Cardiac muscle cell (in vitro differentiated cells and primary cell): ENCODE results near the gene MPDZ. TPM values are rescaled to one million over a fixed set of nuclear protein-coding genes. Genes with fewer than 3 reads are reported as not detected.
A peak's percentile ranks its signal among the peaks of the same experiment; 100 is the strongest.

Experiments used
- DNase-seq, 2 donors: peaks; one replicate each; pipeline versions ENCODE4 v3.0.0 to v3.0.0-alpha.2; 2010 to 2017; ENCODE audit warnings: low read depth in 1 of 2, low spot score in 1 of 2
- H3K27ac ChIP-seq: fragments of 200-600 bp; sonication (generic); 2 replicates; pipeline ENCODE4 v1.5.1; 2016
- H3K27me3 ChIP-seq: fragments of 200-600 bp; sonication (generic); 2 replicates; pipeline ENCODE4 v1.6.0; 2016; ENCODE audit warnings: control low read depth
- H3K36me3 ChIP-seq: fragments of 200-600 bp; sonication (generic); 2 replicates; pipeline ENCODE4 v1.5.1; 2016; ENCODE audit warnings: control low read depth
- H3K4me1 ChIP-seq: fragments of 200-600 bp; sonication (generic); 2 replicates; pipeline ENCODE4 v1.8.1; 2017; ENCODE audit warnings: low read depth, mild to moderate bottlenecking, mixed run types
- H3K4me3 ChIP-seq: fragments of 200-600 bp; sonication (generic); 2 replicates; pipeline ENCODE4 v1.5.1; 2016; ENCODE audit warnings: mild to moderate bottlenecking
- H3K9me3 ChIP-seq: fragments of 200-600 bp; sonication (generic); 2 replicates; pipeline ENCODE4 v1.5.1; 2017; ENCODE audit warnings: low read depth, mild to moderate bottlenecking, control low read depth
- polyA plus RNA-seq: library from polyadenylated mRNA; unstranded; fragments of >200 nt; fragmentation: Nextera tagmentation; extraction: Ambion mirVana; gene quantifications from 2 replicates; pipeline ENCODE4 v1.2.1, GENCODE V29; 2016
- total RNA-seq: library from RNA; depleted of rRNA; stranded (reverse); fragments of >200 nt; gene quantifications from 2 replicates; pipeline ENCODE4 v1.2.3, GENCODE V29; 2016
- TF ChIP-seq, protein P1 (sequence below): IDR thresholded peaks from 2 replicates; pipeline ENCODE4 v1.5.1; 2012; ENCODE audit warnings: low read depth, mild to moderate bottlenecking, low read length

MPDZ gene
- total and polyA plus RNA-seq, 2 experiments from 2014 or later = 31.3 to 83.1 TPM

- H3K4me1 ChIP-seq = no peaks in the 10 kb centered on the region
- H3K4me3 ChIP-seq = no peak overlapping the region
- DNase-seq = no peak
- no peak overlapping the region for H3K27ac ChIP-seq
- no peaks in the 10 kb centered on the region for H3K36me3 ChIP-seq
- TF ChIP-seq, protein P1, sequence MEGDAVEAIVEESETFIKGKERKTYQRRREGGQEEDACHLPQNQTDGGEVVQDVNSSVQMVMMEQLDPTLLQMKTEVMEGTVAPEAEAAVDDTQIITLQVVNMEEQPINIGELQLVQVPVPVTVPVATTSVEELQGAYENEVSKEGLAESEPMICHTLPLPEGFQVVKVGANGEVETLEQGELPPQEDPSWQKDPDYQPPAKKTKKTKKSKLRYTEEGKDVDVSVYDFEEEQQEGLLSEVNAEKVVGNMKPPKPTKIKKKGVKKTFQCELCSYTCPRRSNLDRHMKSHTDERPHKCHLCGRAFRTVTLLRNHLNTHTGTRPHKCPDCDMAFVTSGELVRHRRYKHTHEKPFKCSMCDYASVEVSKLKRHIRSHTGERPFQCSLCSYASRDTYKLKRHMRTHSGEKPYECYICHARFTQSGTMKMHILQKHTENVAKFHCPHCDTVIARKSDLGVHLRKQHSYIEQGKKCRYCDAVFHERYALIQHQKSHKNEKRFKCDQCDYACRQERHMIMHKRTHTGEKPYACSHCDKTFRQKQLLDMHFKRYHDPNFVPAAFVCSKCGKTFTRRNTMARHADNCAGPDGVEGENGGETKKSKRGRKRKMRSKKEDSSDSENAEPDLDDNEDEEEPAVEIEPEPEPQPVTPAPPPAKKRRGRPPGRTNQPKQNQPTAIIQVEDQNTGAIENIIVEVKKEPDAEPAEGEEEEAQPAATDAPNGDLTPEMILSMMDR = no peak
- H3K9me3 ChIP-seq = no peaks in the 10 kb centered on the region
- H3K27me3 ChIP-seq = no peaks in the 10 kb centered on the region
Observed at GRCh38 chr9:13082796-13083195, 196.7 kb downstream of the MPDZ start.

GRCh38 chr9:13078164-13078563, 201.3 kb downstream of the MPDZ start:
- Histone ChIP-seq H3K9me3 (no peaks in the 10 kb centered on the region), H3K4me1 (no peaks in the 10 kb centered on the region), H3K36me3 (no peaks in the 10 kb centered on the region), H3K27ac (no peak overlapping the region), H3K27me3 (no peaks in the 10 kb centered on the region), H3K4me3 (no peak overlapping the region)
- TF ChIP-seq, protein P1 = no peak
- peak in 1 of 2 donors; percentile 21 for DNase-seq

GRCh38 chr9:13076616-13077015, 202.9 kb downstream of the MPDZ start:
- DNase-seq = no peak
- no peaks in the 10 kb centered on the region for H3K36me3 ChIP-seq
- no peaks in the 10 kb centered on the region for H3K27me3 ChIP-seq
- no peaks in the 10 kb centered on the region for H3K9me3 ChIP-seq
- no peak overlapping the region for H3K27ac ChIP-seq
- H3K4me3 ChIP-seq = no peak overlapping the region
- no peaks in the 10 kb centered on the region for H3K4me1 ChIP-seq
- TF ChIP-seq, protein P1 = no peak

- DNase-seq = no peak
- H3K27ac ChIP-seq = no peak overlapping the region
- H3K36me3 ChIP-seq = no peaks in the 10 kb centered on the region
- no peaks in the 10 kb centered on the region for H3K4me1 ChIP-seq
- TF ChIP-seq, protein P1 = no peak
- H3K27me3 ChIP-seq = no peaks in the 10 kb centered on the region
- H3K4me3 ChIP-seq = no peak overlapping the region
- H3K9me3 ChIP-seq = no peaks in the 10 kb centered on the region
Observed at GRCh38 chr9:13071921-13072320, 207.6 kb downstream of the MPDZ start.

DNA sequence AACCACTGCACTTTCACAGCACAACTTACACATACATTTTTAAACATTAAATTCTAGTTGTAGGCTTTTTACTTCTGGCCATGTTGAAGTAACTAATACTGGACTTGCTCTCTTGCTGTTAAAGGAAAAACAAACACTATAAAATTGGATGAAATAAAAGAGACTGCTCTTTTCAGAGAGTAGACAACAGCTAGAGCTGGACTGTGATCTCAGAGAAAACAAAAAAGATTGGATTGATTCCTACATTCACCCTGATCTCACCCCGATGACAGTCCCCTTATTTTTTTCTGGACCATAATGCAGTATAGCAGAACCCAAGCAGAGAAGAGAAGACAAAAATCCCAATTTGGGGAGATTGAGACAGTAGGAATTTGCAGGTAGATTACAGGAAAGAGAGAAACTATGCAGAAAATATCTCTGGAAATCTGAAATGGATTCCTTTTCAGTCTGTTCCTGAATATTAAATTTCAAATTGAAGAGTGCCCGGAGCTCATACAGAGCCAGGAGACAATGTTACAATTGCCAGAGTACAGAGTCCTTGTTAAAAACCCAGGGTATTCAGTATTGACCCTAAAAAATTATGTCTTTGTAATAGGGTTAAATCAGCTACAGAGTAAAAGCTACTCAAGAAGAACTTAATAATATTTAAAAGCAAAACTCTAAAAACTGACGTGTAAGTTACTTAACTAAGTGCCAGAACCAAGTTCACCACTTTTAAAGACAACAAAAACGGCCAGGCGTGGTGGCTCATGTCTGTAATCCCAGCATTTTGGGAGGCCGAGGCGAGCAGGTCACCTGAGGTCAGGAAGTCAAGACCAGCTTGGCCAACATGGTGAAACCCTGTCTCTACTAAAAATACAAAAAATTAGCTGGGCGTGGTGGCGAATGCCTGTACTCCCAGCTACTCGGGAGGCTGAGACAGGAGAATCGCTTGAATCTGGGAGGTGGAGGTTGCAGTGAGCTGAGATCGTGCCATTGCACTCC, 208.6 kb downstream of the MPDZ start:
- Histone ChIP-seq H3K4me1 (no peaks in the 10 kb centered on the region), H3K9me3 (no peaks in the 10 kb centered on the region), H3K36me3 (no peaks in the 10 kb centered on the region), H3K27me3 (no peaks in the 10 kb centered on the region), H3K27ac (no peak overlapping the region), H3K4me3 (no peak overlapping the region)
- DNase-seq = no peak
- TF ChIP-seq, protein P1 = no peak
